ENCODE results near the gene NELFCD.

GRCh38 chr20:59010995-59011873 is 30.2 kb downstream of the NELFCD start:
- TF ChIP-seq TCF12 (IDR thresholded peaks at IDR 0.05; ENCODE audit: low read depth, low read length) (no peak), SRF (IDR thresholded peaks at IDR 0.05; ENCODE audit: low read depth in 2 of 2, low read length in 2 of 2) (no peak), ETV6 (conservative IDR thresholded peaks at IDR 0.05 in 1 of 2, IDR thresholded peaks at IDR 0.05 in 1 of 2; ENCODE audit: borderline replicate concordance in 1 of 2, low read depth in 1 of 2) (no peak), RELA (IDR thresholded peaks at IDR 0.05; ENCODE audit: borderline replicate concordance, partially characterized antibody) (no peak), POLR2AphosphoS5 (IDR thresholded peaks at IDR 0.05; ENCODE audit: low read length) (no peak), POLR2A (IDR thresholded peaks at IDR 0.05; ENCODE audit: low read depth, low read length) (no peak), CHD2 (IDR thresholded peaks at IDR 0.05; ENCODE audit: borderline replicate concordance, low read depth, low read length) (no peak), CREB1 (IDR thresholded peaks at IDR 0.05; ENCODE audit: low read depth) (no peak), SP1 (IDR thresholded peaks at IDR 0.05; ENCODE audit: low read depth, low read length) (no peak), CTCF (IDR thresholded peaks at IDR 0.05 in 2 of 3, conservative IDR thresholded peaks at IDR 0.05 in 1 of 3; ENCODE audit: control insufficient read depth in 2 of 3, extremely low read depth in 1 of 3, insufficient read depth in 1 of 3, low read depth in 3 of 3, low read length in 3 of 3) (no peak), HCFC1 (IDR thresholded peaks at IDR 0.05; ENCODE audit: low read length) (no peak), RAD21 (IDR thresholded peaks at IDR 0.05; ENCODE audit: insufficient read depth, low read depth, low read length) (no peak)
